SK-N-SH (cell line): ENCODE data around the gene GAB2. TPM values are rescaled to one million over a fixed set of nuclear protein-coding genes. Genes with fewer than 3 reads are reported as not detected.
"Not testable (repeated sequence)": the region's sequence is repeated elsewhere in the genome, so short reads cannot be mapped to it uniquely, and the experiment has no call there.

Experiments used
- CTCF ChIA-PET: fragments of 300-600, 350-600 bp; formaldehyde crosslinking; extraction: SDS; loops from one replicate; lab custom pipeline; 2021; lab: Yijun Ruan, JAX
- POLR2A ChIA-PET: fragments of 350-600 bp; sonication (Branson Sonifier 250); formaldehyde crosslinking; extraction: SDS; loops from one replicate; lab custom pipeline; 2020; ENCODE audit warnings: antibody characterized with exemption, inconsistent platforms; lab: Yijun Ruan, JAX
- DNase-seq: peaks from one replicate; pipeline ENCODE4 v3.0.0; 2012
- H2AFZ ChIP-seq: fragments of 200-600 bp; sonication (generic); 2 replicates; pipeline ENCODE4 v1.8.1; 2016; ENCODE audit warnings: antibody characterized with exemption, mild to moderate bottlenecking, low read depth
- H3F3A ChIP-seq: fragments of 200-600 bp; sonication (generic); replicated peaks from 2 replicates; pipeline ENCODE3; 2016; ENCODE audit warnings: antibody characterized with exemption, mild to moderate bottlenecking; ENCODE audit not compliant: insufficient read depth
- H3K27ac ChIP-seq, 2 experiments: fragments of 200-500 bp in 1 of 2; fragments of 200-600 bp in 1 of 2; sonication (Bioruptor generic) in 1 of 2; sonication (generic), shearing (Covaris generic) in 1 of 2; 2 replicates each; pipeline versions ENCODE4 v1.5.1 to v1.6.1; 2014 to 2016; ENCODE audit warnings: low read depth in 2 of 2, inconsistent platforms in 1 of 2, low read length in 1 of 2, mild to moderate bottlenecking in 1 of 2, mixed read lengths in 1 of 2
- H3K27me3 ChIP-seq: fragments of 200-600 bp; sonication (generic), shearing (Covaris generic); 2 replicates; pipeline ENCODE4 v1.6.1; 2016; ENCODE audit warnings: mixed run types; ENCODE audit not compliant: insufficient read depth
- H3K36me3 ChIP-seq, 2 experiments: fragments of 200-500 bp in 1 of 2; fragments of 200-600 bp in 1 of 2; sonication (Bioruptor generic) in 1 of 2; sonication (generic) in 1 of 2; replicated peaks in 1 of 2; 2 replicates each; pipeline versions ENCODE3 to v1.5.1; 2014 to 2016; ENCODE audit warnings: low read length in 1 of 2, mild to moderate bottlenecking in 1 of 2; ENCODE audit not compliant: insufficient read depth in 2 of 2, control insufficient read depth in 1 of 2
- H3K4me1 ChIP-seq, 2 experiments: fragments of 200-500 bp in 1 of 2; fragments of 200-600 bp in 1 of 2; sonication (Bioruptor generic) in 1 of 2; sonication (generic), shearing (Covaris generic) in 1 of 2; 2 replicates each; pipeline versions ENCODE4 v1.5.1 to v1.6.1; 2014 to 2016; ENCODE audit warnings: low read depth in 1 of 2, low read length in 1 of 2, mixed run types in 1 of 2; ENCODE audit not compliant: insufficient read depth in 2 of 2, control insufficient read depth in 1 of 2
- H3K4me2 ChIP-seq: fragments of 200-600 bp; sonication (generic), shearing (Covaris generic); 2 replicates; pipeline ENCODE4 v1.6.1; 2017; ENCODE audit warnings: mixed run types
- H3K4me3 ChIP-seq, 2 experiments: fragments of 200-500 bp in 1 of 2; fragments of 200-600 bp in 1 of 2; sonication (Bioruptor generic) in 1 of 2; sonication (generic), shearing (Covaris generic) in 1 of 2; 2 replicates each; pipeline versions ENCODE4 v1.5.1 to v1.8.1; 2014 to 2016; ENCODE audit warnings: low read depth in 2 of 2, inconsistent platforms in 1 of 2, low read length in 1 of 2, mild to moderate bottlenecking in 1 of 2, mixed read lengths in 1 of 2, moderate library complexity in 1 of 2
- H3K79me2 ChIP-seq: fragments of 200-600 bp; sonication (generic); 2 replicates; pipeline ENCODE4 v1.8.1; 2017; ENCODE audit warnings: mild to moderate bottlenecking; ENCODE audit not compliant: insufficient read depth
- H3K9ac ChIP-seq: fragments of 200-600 bp; sonication (generic); 2 replicates; pipeline ENCODE4 v1.6.1; 2017; ENCODE audit warnings: mixed run types
- H3K9me2 ChIP-seq: fragments of 200-600 bp; sonication (generic); 2 replicates; pipeline ENCODE4 v1.6.1; 2017; ENCODE audit warnings: mixed run types
- H3K9me3 ChIP-seq: fragments of 200-600 bp; sonication (generic); 2 replicates; pipeline ENCODE4 v1.6.1; 2017; ENCODE audit warnings: mixed run types, mild to moderate bottlenecking, moderate library complexity
- H4K20me1 ChIP-seq: fragments of 200-600 bp; sonication (generic); 2 replicates; pipeline ENCODE4 v1.6.1; 2017; ENCODE audit warnings: mild to moderate bottlenecking, mixed run types; ENCODE audit not compliant: insufficient read depth
- ELF1 ChIP-seq: IDR thresholded peaks from 2 replicates; pipeline ENCODE4 v1.4.0; 2012
- EP300 ChIP-seq, 2 experiments: IDR thresholded peaks; 2 replicates each; pipeline versions ENCODE4 v1.4.0 to v1.6.1; 2012; ENCODE audit warnings: borderline replicate concordance in 1 of 2, low read depth in 1 of 2, low read length in 1 of 2
- FOXJ3 ChIP-seq: sonication (generic); formaldehyde crosslinking; IDR thresholded peaks from 2 replicates; pipeline ENCODE4 v1.5.1; 2020; ENCODE audit warnings: mild to moderate bottlenecking, missing genetic modification reagents
- MEF2A ChIP-seq: IDR thresholded peaks from 2 replicates; pipeline ENCODE4 v1.4.0; 2012; ENCODE audit warnings: low read depth, borderline replicate concordance
- MXI1 ChIP-seq: IDR thresholded peaks from 2 replicates; pipeline ENCODE4 v1.6.1; 2012; ENCODE audit warnings: mild to moderate bottlenecking, low read depth, low read length, improper control_type of control experiment
- RAD21 ChIP-seq: IDR thresholded peaks from 2 replicates; pipeline ENCODE4 v1.6.1; 2012; ENCODE audit warnings: mild to moderate bottlenecking, low read length
- WGBS: methylation state at CpG from one replicate; pipeline ENCODE4 v1.1.6; 2017; ENCODE audit warnings: low lambda C conversion rate; 5-methylcytosine and 5-hydroxymethylcytosine counted together
- polyA plus RNA-seq, 3 experiments: library from polyadenylated mRNA; depleted of rRNA; stranded (reverse); fragments of >200 nt; gene quantifications; 2 replicates each; pipeline ENCODE4 v1.2.3, GENCODE V29; 2012
- TF ChIP-seq, protein P1 (sequence below): fragments of 200-600 bp; sonication (generic); IDR thresholded peaks from 2 replicates; pipeline ENCODE4 v1.6.1; 2017; ENCODE audit warnings: antibody characterized with exemption, mild to moderate bottlenecking, moderate library complexity
- TF ChIP-seq, protein P2 (sequence below): IDR thresholded peaks from 2 replicates; pipeline ENCODE4 v1.6.1; 2012; ENCODE audit warnings: mild to moderate bottlenecking, low read depth, low read length, moderate library complexity

The GAB2 gene
- polyA plus RNA-seq, 1 of the 3 experiments (the other 2 are of a cell fraction), result 5.6 TPM

DNA sequence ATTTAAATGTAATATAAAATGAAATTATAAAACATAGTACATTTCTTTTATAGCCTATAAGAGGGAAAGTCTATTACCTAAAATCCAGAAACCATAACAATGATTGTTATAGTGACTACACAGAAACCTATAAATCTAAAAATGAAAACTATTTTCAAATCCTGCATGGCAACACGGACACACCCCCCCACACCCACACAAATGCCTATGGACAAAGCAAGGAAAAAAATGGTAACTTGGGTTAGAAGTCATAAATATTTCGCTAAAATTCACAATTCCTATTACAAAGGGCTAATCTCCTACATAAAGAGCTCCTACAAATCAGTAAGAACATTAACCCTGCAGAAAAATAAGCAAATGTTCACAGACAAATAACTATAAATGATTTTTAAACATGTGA is 56.4 kb downstream of the GAB2 start (continued):
- TF ChIP-seq, protein P1, sequence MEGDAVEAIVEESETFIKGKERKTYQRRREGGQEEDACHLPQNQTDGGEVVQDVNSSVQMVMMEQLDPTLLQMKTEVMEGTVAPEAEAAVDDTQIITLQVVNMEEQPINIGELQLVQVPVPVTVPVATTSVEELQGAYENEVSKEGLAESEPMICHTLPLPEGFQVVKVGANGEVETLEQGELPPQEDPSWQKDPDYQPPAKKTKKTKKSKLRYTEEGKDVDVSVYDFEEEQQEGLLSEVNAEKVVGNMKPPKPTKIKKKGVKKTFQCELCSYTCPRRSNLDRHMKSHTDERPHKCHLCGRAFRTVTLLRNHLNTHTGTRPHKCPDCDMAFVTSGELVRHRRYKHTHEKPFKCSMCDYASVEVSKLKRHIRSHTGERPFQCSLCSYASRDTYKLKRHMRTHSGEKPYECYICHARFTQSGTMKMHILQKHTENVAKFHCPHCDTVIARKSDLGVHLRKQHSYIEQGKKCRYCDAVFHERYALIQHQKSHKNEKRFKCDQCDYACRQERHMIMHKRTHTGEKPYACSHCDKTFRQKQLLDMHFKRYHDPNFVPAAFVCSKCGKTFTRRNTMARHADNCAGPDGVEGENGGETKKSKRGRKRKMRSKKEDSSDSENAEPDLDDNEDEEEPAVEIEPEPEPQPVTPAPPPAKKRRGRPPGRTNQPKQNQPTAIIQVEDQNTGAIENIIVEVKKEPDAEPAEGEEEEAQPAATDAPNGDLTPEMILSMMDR, result no peak
- TF ChIP-seq MXI1 (no peak), RAD21 (no peak)
- TF ChIP-seq, all 33 proteins: peak for 0

DNA sequence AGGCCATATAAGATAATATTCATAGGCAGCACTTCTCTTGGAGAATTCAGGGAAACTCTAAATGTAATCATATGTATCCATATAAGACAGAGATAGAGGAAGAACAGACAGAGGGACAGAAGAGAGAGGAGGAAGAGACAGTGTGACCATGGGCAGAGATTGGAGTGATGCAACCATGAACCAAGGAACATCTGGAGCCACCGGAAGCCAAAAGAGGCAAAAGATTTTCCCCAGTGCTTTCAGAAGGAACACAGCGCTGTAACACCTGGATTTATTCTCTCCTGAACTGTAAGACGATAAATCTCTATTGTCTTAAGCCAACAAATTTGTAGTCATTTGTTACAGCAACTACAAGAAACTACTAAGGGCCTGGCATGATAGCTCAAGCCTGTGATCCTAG is 57.7 kb downstream of the GAB2 start:
- Histone ChIP-seq H3K9me3 (no peaks in the 10 kb centered on the region), H3K27me3 (no peaks in the 10 kb centered on the region), H3K9ac (no peak overlapping the region), H3K36me3 (no peaks in the 10 kb centered on the region), H4K20me1 (peaks cover 1% of the 10 kb centered on the region; the same call in 1 of the 2 replicates), H2AFZ (no peak overlapping the region), H3K4me1 (peaks cover 6% of the 10 kb centered on the region in 2 experiments; a peak in 3 of 4 replicates), H3K79me2 (peaks cover 10% of the 10 kb centered on the region; the same call in 1 of the 2 replicates), H3K4me3 (no peak overlapping the region), H3K9me2 (no peaks in the 10 kb centered on the region), H3F3A (no peaks in the 10 kb centered on the region), H3K27ac (no peak overlapping the region; a peak in 1 of 4 replicates), H3K4me2 (no peak overlapping the region)
- CTCF ChIA-PET, result interaction anchor here (1.7 kb wide), 1 partner anchor 132 kb away, joined by 4 read pairs; no protein-coding TSS in a partner anchor
- TF ChIP-seq RAD21 (no peak), MEF2A (no peak), EP300 (IDR thresholded peaks at IDR 0.05; ENCODE audit: borderline replicate concordance in 1 of 2, low read depth in 1 of 2, low read length in 1 of 2) (no peak), FOXJ3 (CRISPR knock-in tag) (no peak), ELF1 (no peak)
- TF ChIP-seq, protein P2, sequence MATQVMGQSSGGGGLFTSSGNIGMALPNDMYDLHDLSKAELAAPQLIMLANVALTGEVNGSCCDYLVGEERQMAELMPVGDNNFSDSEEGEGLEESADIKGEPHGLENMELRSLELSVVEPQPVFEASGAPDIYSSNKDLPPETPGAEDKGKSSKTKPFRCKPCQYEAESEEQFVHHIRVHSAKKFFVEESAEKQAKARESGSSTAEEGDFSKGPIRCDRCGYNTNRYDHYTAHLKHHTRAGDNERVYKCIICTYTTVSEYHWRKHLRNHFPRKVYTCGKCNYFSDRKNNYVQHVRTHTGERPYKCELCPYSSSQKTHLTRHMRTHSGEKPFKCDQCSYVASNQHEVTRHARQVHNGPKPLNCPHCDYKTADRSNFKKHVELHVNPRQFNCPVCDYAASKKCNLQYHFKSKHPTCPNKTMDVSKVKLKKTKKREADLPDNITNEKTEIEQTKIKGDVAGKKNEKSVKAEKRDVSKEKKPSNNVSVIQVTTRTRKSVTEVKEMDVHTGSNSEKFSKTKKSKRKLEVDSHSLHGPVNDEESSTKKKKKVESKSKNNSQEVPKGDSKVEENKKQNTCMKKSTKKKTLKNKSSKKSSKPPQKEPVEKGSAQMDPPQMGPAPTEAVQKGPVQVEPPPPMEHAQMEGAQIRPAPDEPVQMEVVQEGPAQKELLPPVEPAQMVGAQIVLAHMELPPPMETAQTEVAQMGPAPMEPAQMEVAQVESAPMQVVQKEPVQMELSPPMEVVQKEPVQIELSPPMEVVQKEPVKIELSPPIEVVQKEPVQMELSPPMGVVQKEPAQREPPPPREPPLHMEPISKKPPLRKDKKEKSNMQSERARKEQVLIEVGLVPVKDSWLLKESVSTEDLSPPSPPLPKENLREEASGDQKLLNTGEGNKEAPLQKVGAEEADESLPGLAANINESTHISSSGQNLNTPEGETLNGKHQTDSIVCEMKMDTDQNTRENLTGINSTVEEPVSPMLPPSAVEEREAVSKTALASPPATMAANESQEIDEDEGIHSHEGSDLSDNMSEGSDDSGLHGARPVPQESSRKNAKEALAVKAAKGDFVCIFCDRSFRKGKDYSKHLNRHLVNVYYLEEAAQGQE, result no peak
- POLR2A ChIA-PET, result no interaction called here
- 98% methylated on average over 3 of the region's 3 CpGs for WGBS
- DNase-seq, result no peak

DNA sequence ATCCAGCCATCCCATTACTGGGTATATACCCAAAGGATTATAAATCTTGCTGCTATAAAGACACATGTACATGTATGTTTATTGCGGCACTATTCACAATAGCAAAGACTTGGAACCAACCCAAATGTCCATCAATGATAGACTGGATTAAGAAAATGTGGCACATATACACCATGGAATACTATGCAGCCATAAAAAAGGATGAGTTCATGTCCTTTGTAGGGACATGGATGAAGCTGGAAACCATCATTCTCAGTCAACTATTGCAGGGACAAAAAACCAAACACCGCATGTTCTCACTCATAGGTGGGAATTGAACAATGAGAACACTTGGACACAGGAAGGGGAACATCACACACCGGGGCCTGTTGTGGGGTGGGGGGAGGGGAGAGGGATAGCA is 59.7 kb downstream of the GAB2 start:
- peaks cover 11 to 21% of the 10 kb centered on the region in 2 experiments; a peak in 3 of 4 replicates for H3K4me1 ChIP-seq
- H3K27ac ChIP-seq, H3K9ac ChIP-seq, H3K9me2 ChIP-seq, CTCF ChIA-PET, H3K9me3 ChIP-seq, H3F3A ChIP-seq, H3K36me3 ChIP-seq, DNase-seq, H3K4me3 ChIP-seq, POLR2A ChIA-PET, H2AFZ ChIP-seq, H3K4me2 ChIP-seq, H4K20me1 ChIP-seq, H3K27me3 ChIP-seq: not testable (repeated sequence)
- WGBS, result 94% methylated on average over 3 of the region's 3 CpGs
- peaks cover 10% of the 10 kb centered on the region; the same call in 1 of the 2 replicates for H3K79me2 ChIP-seq

DNA sequence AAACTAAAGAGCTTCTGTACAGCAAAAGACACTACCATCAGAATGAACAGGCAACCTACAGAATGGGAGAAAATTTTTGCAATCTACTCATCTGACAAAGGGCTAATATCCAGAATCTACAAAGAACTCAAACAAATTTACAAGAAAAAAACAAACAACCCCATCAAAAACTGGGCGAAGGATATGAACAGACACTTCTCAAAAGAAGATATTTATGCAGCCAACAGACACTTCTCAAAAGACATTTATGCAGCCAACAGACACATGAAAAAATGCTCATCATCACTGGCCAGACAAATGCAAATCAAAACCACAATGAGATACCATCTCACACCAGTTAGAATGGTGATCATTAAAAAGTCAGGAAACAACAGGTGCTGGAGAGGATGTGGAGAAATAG is 60.2 kb downstream of the GAB2 start:
- POLR2A ChIA-PET, H3K9ac ChIP-seq, H4K20me1 ChIP-seq, H3K4me3 ChIP-seq, H3F3A ChIP-seq, CTCF ChIA-PET, H3K27me3 ChIP-seq, H3K27ac ChIP-seq, H3K36me3 ChIP-seq, H3K9me2 ChIP-seq, H3K4me2 ChIP-seq, DNase-seq, H2AFZ ChIP-seq, H3K9me3 ChIP-seq: not testable (repeated sequence)
- 96% methylated on average over 1 of the region's 1 CpG for WGBS
- H3K79me2 ChIP-seq, result peaks cover 10% of the 10 kb centered on the region; the same call in 1 of the 2 replicates
- peaks cover 16 to 26% of the 10 kb centered on the region in 2 experiments; a peak in 3 of 4 replicates for H3K4me1 ChIP-seq

DNA sequence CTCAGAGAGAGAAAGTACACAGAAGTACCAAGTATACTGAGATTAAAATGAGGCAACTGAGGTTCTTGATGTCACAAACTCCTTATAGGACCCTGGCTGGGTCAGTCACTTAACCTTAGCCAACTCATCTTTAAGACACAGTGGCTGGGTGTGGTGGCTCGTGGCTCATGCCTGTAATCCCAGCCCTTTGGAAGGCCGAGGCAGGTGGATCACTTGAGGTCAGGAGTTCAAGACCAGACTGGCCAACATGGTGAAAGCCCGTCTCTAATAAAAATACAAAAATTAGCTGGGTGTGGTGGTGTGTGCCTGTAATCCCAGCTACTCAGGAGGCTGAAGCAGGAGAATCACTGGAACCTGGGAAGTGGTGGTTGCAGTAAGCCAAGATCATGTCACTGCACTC is 61.9 kb downstream of the GAB2 start:
- H3K4me2 ChIP-seq, DNase-seq, H4K20me1 ChIP-seq, H3K4me3 ChIP-seq, H3K9me3 ChIP-seq, H3K9me2 ChIP-seq, H2AFZ ChIP-seq, H3K36me3 ChIP-seq, H3K27me3 ChIP-seq, H3K9ac ChIP-seq, H3F3A ChIP-seq: not testable (repeated sequence)
- ChIA-PET POLR2A (interaction anchor here (2.0 kb wide), 1 partner anchor 61 kb away, joined by 8 read pairs; the partner anchor contains the start of gene GAB2), CTCF (interaction anchor here (0.8 to 1.8 kb wide), 4 partner anchors 60 to 209 kb away, joined by 3 to 9 read pairs (median 5); partner anchors contain the start of gene GAB2)
- Histone ChIP-seq H3K4me1 (peaks cover 27 to 42% of the 10 kb centered on the region in 2 experiments; a peak in 3 of 4 replicates), H3K27ac (peak overlapping the region in 1 of 2 experiments; percentile 91; a peak in 2 of 4 replicates), H3K79me2 (peaks cover 20% of the 10 kb centered on the region; the same call in 1 of the 2 replicates)
- 90% methylated on average over 3 of the region's 3 CpGs for WGBS
